Cardiac muscle cell (in vitro differentiated cells and primary cell): ENCODE results near the gene DLG4. TPM values are rescaled to one million over a fixed set of nuclear protein-coding genes. Genes with fewer than 3 reads are reported as not detected.
"Not testable (repeated sequence)": the region's sequence is repeated elsewhere in the genome, so short reads cannot be mapped to it uniquely, and the experiment has no call there.

ENCODE experiments used
- DNase-seq, 2 donors: peaks; one replicate each; pipeline versions ENCODE4 v3.0.0 to v3.0.0-alpha.2; 2010 to 2017; ENCODE audit warnings: low read depth in 1 of 2, low spot score in 1 of 2
- H3K27ac ChIP-seq: fragments of 200-600 bp; sonication (generic); 2 replicates; pipeline ENCODE4 v1.5.1; 2016
- H3K27me3 ChIP-seq: fragments of 200-600 bp; sonication (generic); 2 replicates; pipeline ENCODE4 v1.6.0; 2016; ENCODE audit warnings: control low read depth
- H3K36me3 ChIP-seq: fragments of 200-600 bp; sonication (generic); 2 replicates; pipeline ENCODE4 v1.5.1; 2016; ENCODE audit warnings: control low read depth
- H3K4me1 ChIP-seq: fragments of 200-600 bp; sonication (generic); 2 replicates; pipeline ENCODE4 v1.8.1; 2017; ENCODE audit warnings: low read depth, mild to moderate bottlenecking, mixed run types
- H3K4me3 ChIP-seq: fragments of 200-600 bp; sonication (generic); 2 replicates; pipeline ENCODE4 v1.5.1; 2016; ENCODE audit warnings: mild to moderate bottlenecking
- H3K9me3 ChIP-seq: fragments of 200-600 bp; sonication (generic); 2 replicates; pipeline ENCODE4 v1.5.1; 2017; ENCODE audit warnings: low read depth, mild to moderate bottlenecking, control low read depth
- CTCF ChIP-seq: IDR thresholded peaks from 2 replicates; pipeline ENCODE4 v1.5.1; 2012; ENCODE audit warnings: low read depth, mild to moderate bottlenecking, low read length
- polyA plus RNA-seq: library from polyadenylated mRNA; unstranded; fragments of >200 nt; fragmentation: Nextera tagmentation; extraction: Ambion mirVana; gene quantifications from 2 replicates; pipeline ENCODE4 v1.2.1, GENCODE V29; 2016
- total RNA-seq: library from RNA; depleted of rRNA; stranded (reverse); fragments of >200 nt; gene quantifications from 2 replicates; pipeline ENCODE4 v1.2.3, GENCODE V29; 2016

The DLG4 gene
- total and polyA plus RNA-seq, 2 experiments from 2014 or later = 6.8 to 40.6 TPM

- H3K36me3 ChIP-seq = no peaks in the 10 kb centered on the region
These were observed 44.9 kb downstream of the DLG4 start for GRCh38 chr17:7174603-7175326.

DNA sequence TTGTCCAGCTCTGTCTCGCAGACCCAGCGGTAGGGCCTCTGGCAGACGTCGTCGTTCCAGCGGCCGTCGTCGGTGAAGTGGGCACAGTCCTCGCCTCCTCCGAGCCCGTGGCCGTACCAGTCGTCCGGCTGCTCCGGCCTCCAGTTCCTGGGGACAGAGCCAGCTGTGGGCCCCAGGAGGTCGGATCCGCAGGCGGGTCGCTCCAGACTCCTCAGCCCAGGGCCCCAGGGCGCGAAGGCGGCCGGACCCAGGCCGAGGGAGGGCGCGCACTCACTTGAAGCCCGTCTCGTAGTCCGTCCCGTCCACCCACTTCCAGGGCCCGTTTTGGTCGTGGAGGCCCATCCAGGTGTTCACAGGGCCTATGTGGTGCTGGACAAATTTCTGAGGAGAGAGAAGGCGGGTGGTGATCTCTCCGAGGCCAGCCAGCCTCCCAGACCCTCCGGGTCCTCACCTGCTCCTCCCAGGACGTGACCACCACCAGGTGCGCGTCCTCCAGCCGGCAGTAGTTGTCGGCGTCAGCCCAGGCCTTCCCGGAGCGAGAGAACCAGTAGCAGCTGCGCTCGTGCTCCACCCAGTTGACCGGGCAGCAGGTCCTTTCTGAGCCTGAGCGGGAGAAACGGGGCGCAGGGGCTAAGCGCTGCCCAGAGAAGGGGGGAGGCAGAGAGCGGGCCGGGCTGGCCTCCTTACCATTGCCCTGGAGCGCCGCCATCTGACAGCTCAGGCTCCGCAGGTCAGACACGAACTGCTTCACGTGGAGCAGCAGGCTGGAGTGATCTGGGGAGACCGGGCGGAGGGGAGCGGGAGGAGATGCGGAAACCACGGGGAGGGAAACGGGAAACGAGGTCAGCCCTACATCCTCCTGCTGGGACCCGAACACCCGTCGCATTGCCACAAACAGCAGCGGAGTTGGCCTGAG, 45.7 kb downstream of the DLG4 start:
- DNase-seq = peak; percentile 56 to 63
- TF ChIP-seq CTCF = peak; percentile 13
- no peaks in the 10 kb centered on the region for H3K27me3 ChIP-seq
- H3K27ac ChIP-seq = no peak overlapping the region
- H3K9me3 ChIP-seq = no peaks in the 10 kb centered on the region
- H3K4me3 ChIP-seq = no peak overlapping the region
- H3K36me3 ChIP-seq = no peaks in the 10 kb centered on the region
- no peaks in the 10 kb centered on the region for H3K4me1 ChIP-seq

More at GRCh38 chr17:7174603-7175326, 44.9 kb downstream of the DLG4 start:
- Histone ChIP-seq H3K4me3 (no peak overlapping the region), H3K9me3 (no peaks in the 10 kb centered on the region), H3K4me1 (no peaks in the 10 kb centered on the region), H3K27me3 (no peaks in the 10 kb centered on the region), H3K27ac (no peak overlapping the region)
- DNase-seq = no peak
- no peak for TF ChIP-seq CTCF

GRCh38 chr17:7172522-7173191, 47.0 kb downstream of the DLG4 start:
- not testable (repeated sequence) for H3K4me3 ChIP-seq, H3K9me3 ChIP-seq, DNase-seq, H3K4me1 ChIP-seq, H3K27me3 ChIP-seq, H3K27ac ChIP-seq, H3K36me3 ChIP-seq

- H3K9me3 ChIP-seq, H3K36me3 ChIP-seq: not testable (repeated sequence)
These were observed 50.1 kb downstream of the DLG4 start for GRCh38 chr17:7169565-7169908.

DNA sequence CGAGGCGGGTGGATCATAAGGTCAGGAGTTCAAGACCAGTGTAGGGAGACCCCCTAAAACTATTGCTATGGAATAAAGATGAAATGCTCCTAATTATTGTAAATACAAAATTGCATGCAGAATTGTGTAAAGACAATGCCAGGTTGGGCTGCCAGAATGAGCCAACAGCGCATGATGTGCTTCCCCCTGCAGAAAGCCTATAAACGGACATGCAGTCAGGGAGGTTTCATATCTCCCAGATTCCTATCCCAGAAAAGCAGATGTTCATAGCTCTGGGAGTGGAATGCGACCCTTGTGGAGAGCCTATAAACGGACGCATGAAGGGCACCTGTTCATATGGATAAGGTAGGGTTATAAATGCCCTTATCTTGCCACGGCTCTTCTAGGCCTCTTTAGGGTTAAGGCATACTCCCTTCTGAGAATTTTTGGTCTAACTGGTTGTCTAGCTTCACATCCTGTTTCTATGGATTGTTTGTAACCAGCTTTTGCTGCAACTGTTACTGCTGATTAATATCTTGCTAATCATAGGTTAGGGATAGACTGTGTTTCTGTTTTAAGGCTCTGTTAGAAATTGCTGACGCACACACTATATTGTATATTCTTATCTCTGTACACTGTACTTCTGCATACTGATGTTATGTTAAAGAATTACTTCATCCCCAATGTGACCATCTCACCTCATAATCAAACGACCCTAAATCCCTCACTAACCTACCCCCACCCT, 50.6 kb downstream of the DLG4 start:
- not testable (repeated sequence) for H3K27ac ChIP-seq, H3K9me3 ChIP-seq, H3K27me3 ChIP-seq, H3K4me1 ChIP-seq, H3K36me3 ChIP-seq, DNase-seq, H3K4me3 ChIP-seq

More at GRCh38 chr17:7169565-7169908, 50.1 kb downstream of the DLG4 start:
- not testable (repeated sequence) for H3K27ac ChIP-seq, H3K27me3 ChIP-seq, DNase-seq, H3K4me1 ChIP-seq, H3K4me3 ChIP-seq

- no peak overlapping the region for H3K27ac ChIP-seq
- H3K27me3 ChIP-seq = no peaks in the 10 kb centered on the region
- no peak overlapping the region for H3K4me3 ChIP-seq
- no peak for TF ChIP-seq CTCF
- peak in 1 of 2 donors; percentile 84 for DNase-seq
- no peaks in the 10 kb centered on the region for H3K4me1 ChIP-seq
- H3K36me3 ChIP-seq = no peaks in the 10 kb centered on the region
- no peaks in the 10 kb centered on the region for H3K9me3 ChIP-seq
These were observed 51.8 kb downstream of the DLG4 start for GRCh38 chr17:7167832-7168231.
